ENCODE data around the gene MAP1S.

The MAP1S gene

GRCh38 chr19:17695198-17695597 lies 24.1 kb upstream of the MAP1S start:
- no peak for DNase-seq

- peak; percentile 41 for DNase-seq
These were observed 15.3 kb upstream of the MAP1S start for GRCh38 chr19:17703824-17704463.

- DNase-seq, result peak; percentile 57
These were observed 12.5 kb upstream of the MAP1S start for GRCh38 chr19:17706750-17707181.

- no peak for DNase-seq
These were observed 7.4 kb upstream of the MAP1S start for GRCh38 chr19:17711851-17712250.

GRCh38 chr19:17716309-17716929 lies 2.9 kb upstream of the MAP1S start:
- peak; percentile 27 for DNase-seq

GRCh38 chr19:17718550-17718946 lies 732 bp upstream of the MAP1S start:
- no peak for DNase-seq

GRCh38 chr19:17719730-17720400 lies 585 bp downstream of the MAP1S start:
- DNase-seq, result no peak

- DNase-seq, result no peak
These were observed 1.2 kb downstream of the MAP1S start for GRCh38 chr19:17720440-17720839.

- no peak for DNase-seq
These were observed 1.9 kb downstream of the MAP1S start for GRCh38 chr19:17721111-17721628.

- DNase-seq, result peak; percentile 61
These were observed 2.5 kb downstream of the MAP1S start for GRCh38 chr19:17721821-17722220.

- no peak for DNase-seq
These were observed 3.5 kb downstream of the MAP1S start for GRCh38 chr19:17722655-17723240.

GRCh38 chr19:17724655-17725054 lies 5.4 kb downstream of the MAP1S start:
- DNase-seq, result no peak

GRCh38 chr19:17725422-17726078 lies 6.3 kb downstream of the MAP1S start:
- DNase-seq, result no peak

GRCh38 chr19:17726136-17726741 lies 7.0 kb downstream of the MAP1S start:
- DNase-seq, result no peak

GRCh38 chr19:17726964-17727773 lies 7.9 kb downstream of the MAP1S start:
- DNase-seq, result no peak

- DNase-seq, result no peak
These were observed 8.6 kb downstream of the MAP1S start for GRCh38 chr19:17727843-17728242.

GRCh38 chr19:17733127-17733526 lies 13.8 kb downstream of the MAP1S start:
- DNase-seq, result no peak

- DNase-seq, result no peak
These were observed 14.9 kb downstream of the MAP1S start for GRCh38 chr19:17734146-17734545.

- no peak for DNase-seq
These were observed 16.1 kb downstream of the MAP1S start for GRCh38 chr19:17735410-17735809.

- DNase-seq, result no peak
These were observed 18.4 kb downstream of the MAP1S start for GRCh38 chr19:17737690-17738153.

- DNase-seq, result no peak
These were observed 20.0 kb downstream of the MAP1S start for GRCh38 chr19:17739121-17739875.
